HG03460 (cell line): Measurements from ENCODE around the gene KCNK15.
"Not testable (repeated sequence)": the region's sequence is repeated elsewhere in the genome, so short reads cannot be mapped to it uniquely, and the experiment has no call there.

Experiments
- ATAC-seq: cut with Tn5 transposase; IDR thresholded peaks from one replicate; pipeline ENCODE4 v1.9.1; 2021; ENCODE audit not compliant: unreplicated experiment

The KCNK15 gene

DNA sequence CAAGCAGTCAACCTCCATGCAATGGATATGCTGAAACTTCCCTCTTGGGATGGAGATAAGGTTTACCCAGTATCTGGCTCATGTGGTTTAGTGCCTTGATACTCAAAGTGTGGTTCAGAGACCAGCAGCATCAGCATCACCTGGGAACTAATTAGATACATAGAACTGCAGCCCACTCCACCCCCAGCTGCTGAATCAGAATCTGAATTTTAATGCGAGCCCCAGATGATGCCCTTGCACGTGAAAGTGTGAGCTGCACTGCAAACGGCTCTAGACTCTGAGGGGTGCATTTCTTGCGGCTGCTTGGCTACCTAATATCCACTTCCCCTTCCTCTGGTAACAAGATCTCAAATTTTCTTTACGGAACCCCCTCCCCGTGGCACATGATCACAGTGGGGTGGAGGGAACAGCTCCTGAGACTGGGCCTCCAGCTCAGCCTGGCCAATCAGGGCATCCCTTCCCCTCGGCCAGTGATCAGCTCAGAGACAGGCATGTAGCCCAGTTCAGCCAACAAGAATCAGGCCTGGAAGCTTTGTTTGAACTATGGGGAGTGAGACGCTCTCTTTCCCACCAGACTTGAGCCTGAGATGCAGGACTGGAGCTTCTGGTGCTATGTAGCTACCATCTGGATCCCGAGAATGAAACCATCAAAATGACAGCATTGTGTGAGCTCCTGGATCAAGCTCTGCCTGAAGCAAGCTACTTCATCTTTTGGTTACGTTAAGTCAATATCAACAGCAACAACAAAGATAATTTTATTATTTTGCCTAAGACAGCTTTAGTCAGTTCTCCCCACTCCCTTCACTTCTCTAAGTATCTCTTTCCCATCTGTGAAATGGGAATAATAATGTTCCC, 12.8 kb downstream of the KCNK15 start:
- ATAC-seq = no peak

DNA sequence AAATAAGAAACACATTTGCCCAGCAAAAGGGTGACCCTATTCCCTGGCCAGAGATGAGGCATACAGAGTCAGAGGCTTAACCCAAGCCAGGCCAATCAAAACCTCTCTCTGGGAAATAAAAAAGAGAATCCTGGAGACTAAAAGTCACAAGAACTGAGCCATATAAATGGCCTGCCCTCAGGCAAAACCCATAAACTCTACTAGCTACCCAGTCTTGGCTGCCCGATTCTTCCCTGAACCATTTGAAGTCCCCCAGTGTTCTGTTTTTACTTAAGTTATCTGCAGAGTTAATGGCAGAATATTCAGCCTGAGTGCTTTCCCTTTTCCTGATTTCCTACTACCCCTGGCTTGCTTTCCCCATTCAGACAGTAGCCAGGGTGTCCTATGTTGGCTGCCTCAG, 13.9 kb downstream of the KCNK15 start:
- ATAC-seq = no peak

DNA sequence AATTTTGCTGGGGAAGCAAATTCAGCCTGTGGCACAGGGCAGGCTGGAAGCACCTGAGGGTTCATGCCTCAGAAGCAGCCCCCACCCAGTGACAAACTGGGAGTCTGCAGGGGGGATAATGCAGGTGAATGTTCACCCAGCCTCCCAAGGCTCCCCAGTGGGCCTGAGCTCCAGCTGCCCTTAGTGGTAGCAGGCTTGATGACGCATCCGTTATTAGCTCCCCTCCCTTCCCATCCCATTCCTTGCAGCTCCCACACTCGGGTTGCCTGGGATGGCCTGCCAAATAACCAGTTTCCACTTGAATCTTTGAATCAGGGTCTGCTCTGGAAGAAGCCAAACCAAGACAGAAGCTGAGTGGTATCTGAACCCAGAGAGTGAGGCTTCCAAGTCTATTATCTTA, 15.8 kb downstream of the KCNK15 start:
- ATAC-seq = no peak

DNA sequence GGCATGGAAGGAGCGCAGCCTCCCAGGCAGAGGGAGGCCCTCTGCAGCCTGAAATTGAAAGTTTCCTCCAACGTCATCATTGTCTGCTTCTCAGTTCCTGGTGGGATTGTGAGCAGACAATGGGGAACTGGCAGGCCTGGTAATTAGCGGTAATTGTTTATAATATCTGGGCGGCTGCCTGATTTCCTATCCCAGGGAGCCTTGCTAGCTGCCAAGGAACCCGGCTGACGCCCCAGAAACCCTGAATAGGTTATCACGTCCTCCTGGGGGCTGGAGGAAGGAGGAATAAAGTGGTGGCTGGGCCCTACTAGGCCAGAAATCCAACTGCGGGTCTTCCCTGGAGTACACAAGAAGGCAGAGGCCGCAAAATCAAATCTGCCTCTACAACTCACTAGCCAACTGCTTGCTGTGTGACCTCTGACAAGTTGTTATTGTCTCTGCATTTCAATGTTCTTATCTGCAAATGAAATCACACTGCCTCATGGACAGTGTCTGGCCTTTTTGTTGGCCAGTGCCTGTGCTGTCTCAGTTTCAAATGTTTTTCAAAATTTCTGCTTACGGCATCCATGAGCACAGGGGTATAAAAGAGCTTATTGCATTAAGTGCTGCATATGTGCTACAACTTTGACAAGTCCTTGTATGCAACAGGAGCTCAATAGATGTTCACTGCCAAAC, 16.9 kb downstream of the KCNK15 start:
- ATAC-seq = no peak

DNA sequence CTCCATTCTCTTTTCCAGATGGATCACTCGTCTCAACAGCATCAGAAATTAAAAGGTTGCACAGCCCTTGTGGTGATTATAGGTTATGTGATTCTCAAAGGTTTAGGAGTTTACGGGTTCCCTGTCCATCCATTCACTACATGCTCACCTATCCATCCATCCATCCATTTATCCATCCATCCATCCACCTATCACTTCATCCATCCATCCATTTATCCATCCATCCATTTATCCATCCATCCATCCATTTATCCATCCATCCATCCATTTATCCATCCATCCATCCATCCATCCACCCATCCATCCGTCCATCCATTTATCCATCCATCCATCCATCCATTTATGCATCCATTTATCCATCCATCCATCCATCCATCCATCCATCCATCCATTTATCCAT, 18.1 kb downstream of the KCNK15 start:
- ATAC-seq = not testable (repeated sequence)

DNA sequence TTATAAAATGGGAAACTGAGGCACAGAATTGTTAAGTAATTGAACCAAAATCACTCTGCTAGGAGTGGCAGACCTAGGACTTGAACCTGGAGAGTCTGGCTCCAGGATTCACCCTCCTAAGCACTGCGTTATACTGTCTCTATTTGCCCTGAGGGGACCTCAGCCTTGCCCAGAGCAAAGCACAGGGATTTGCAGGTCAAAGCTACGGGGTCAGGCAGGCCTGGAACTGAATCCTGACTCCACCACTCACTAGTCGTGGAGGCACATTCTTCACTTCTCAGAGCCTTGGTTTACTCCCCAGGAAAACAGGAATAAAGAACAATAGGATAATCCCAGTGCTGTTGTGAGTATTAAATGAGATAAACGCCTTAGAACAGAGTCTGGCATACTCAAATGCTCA, 19.4 kb downstream of the KCNK15 start:
- ATAC-seq = no peak

DNA sequence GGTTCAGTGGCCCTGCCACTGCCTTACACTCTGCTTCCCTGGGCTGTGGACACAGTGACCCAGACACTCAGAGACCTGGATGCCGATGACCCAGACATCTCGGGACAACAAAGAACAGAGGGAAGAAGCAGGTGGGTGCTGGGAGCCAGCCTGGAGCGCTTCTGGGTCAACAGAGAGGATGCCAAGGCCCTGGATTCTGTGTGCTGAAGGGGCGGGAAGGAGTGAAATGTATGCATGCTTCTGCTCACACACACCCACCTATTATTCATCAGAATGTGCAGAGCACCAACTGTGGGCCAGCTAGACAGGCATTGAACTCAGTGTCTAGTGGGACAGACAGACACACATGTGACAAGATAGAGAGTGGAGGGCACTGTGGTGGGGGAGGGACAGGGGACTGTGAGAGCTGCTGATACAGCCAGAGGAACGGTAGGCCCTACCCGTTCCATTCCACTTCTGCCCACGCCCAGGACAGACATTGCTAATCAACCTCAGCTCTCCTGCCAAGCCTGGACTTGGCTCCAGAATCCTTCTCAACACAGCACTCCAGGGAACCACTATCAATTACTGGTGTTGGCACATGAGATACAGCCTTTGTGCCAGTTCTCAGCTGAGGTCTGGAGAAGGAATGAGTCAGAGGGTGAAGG, 20.2 kb downstream of the KCNK15 start:
- ATAC-seq = no peak

DNA sequence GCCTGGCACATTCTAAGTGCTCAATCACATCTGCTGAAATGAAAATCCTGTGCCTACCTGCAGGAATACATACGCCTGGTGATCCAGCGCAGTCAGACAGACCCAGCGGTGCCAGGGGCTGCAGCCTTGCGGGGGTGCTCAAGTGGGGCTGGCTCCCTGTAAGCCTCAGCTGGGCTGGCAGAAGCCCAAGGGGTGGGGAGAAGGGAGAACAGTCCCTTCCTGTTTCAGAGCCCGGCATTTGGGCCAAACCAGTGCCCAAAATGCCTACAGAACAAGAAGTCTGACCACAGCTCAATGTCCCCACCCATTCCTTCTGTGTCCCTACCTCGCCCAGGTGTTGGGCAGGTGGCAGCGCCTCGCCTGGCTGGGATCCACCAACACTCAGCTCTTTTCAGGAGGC, 22.6 kb downstream of the KCNK15 start:
- no peak for ATAC-seq

DNA sequence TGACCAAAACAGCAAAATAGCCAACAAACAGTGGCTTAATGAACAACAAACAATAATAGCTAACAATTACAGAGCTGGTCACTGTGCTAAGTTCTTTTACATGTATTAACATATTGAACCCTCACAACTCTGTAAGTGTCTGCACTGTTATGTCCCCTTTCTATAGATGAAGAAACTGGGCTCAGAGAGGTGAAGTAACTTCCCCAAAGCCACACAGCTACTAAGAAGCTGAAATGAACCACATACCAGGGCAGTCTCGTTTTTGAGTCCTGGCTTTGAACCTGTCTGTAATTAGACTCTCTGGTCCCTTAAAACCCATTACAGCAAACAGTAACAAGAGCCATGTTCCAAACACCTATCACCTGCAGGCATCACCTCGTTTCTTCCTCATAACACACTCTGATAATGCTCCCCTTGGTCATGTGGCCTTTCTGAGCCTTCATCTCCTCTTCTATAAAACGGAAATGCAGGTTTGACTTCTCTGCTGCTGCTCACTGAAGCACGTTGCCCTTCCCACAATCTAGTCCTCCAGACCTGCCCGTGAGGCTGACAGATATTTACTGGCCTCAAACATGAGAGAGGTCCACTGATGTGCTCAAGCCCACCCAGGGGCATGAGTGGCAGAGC, 23.3 kb downstream of the KCNK15 start:
- ATAC-seq = no peak

DNA sequence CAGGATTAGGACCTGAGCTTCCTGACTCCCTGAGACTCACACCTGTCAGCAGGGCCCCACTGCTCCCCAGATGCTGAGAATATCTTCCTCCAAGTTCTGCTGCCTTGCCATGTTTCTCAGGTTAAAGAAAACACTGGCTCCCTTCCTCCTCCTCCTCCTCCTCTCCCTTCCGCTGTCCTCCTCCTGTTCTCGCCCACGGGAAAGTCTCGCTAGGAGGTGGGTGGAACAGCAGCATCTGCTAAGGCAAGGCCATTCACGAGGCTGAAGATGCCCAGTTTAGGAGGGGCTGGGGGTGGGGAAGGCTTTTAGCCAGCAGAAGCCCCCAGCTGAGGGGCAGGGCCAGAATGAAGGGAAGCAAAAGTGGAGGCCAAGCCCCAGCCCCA, 23.8 kb downstream of the KCNK15 start:
- ATAC-seq = no peak

DNA sequence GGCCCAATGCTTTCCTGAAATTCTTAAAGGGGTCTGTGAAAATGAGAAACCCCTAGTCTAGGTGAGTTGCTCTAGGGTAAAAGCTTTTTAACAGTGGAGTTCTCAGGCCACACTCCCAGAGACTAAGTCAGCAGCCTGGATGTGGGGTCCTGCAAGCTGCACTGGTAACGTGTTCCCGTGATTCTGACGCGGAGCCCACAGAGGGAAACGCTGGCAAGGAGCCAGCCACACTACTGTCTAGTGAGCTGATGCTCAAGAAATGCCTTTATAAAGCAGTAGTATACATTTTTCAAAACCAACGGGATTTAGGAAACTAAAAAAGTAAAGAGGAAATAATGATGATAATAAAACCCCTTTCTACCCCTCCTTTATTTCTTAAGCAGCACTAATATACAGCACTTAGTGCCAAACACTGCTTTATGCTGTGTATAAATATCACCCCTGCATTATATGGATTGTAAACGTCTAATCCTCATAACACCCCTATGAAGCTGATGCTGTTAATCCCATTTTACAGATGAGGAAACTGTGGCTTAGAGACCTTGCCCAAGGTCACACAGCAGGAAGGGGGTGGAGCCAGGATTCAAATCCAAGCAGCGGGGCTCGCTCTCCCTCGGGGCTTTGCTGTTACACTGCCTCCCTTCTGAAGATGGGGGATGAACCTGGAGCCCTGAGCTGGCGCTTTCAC, 25.0 kb downstream of the KCNK15 start:
- ATAC-seq = no peak

DNA sequence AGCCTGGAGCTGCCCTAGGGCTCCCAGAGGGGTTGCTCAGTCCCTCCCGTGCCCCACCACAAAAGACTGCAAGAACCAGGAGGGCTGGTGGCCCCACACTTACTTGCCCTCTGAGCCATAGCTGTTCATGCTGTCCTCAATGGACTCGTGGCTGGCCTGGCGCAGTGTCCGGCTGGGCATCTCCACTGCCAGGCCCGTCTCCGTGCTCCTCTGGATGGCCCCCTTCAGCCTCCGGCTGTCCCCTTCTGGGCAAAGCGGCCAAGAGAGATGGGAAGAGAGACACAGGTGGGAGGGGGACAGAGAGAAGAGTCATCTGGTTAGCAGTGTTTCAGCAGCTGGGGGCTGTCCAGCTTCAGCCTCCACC, 25.5 kb downstream of the KCNK15 start:
- no peak for ATAC-seq

DNA sequence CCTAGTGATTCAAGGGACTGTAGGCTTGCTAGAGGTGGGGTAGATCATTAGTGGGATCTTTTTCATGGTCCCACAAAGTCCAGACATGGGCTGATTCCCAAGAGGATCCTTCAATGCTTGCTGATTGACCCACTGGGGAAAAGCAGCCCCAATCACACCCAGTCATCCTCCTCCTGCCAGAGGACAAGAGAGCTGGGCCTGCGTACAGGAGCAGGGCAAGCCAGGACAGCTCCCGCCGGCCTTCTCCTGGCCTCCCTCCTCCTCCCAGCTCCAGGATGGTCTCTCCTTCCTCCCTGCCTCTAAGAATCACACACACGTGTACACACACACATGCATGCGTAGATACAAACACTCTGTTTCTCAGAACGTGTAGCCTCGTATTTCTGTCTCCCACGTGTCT, 27.0 kb downstream of the KCNK15 start:
- ATAC-seq = no peak

DNA sequence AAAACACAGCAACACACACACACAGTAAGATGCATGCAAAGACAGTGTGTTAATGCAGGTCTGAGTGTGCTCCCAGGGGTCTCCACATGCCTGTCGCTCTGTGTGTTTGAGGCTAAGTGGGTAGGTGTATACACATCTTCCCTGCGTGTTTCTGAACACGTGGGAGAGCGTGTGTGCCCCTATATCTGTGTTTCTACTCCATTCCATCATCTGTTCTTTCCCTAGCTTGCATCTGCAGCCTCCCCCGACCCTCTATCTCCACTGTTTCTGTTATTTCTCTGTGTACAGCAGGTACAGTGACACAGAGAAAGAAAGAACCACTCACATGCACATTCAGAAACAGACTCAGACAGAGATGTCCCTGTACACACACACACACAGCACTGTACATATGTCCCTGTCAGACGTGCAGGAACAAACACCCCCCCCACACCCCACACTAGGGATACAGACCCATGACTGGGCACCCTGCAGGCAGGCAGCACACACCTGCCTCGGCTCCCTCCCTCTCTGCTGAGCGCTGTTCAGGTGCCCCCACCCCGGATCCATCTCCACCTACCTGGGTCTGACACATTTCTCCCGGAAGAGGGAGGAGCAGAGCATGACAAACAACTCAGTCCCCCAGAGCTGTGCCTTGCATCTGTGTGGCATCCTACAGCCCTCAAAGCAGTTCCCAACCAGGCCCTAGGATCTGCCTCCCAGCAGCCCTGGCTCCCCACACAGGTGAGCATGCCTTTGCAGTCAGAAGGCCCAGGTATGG, 27.6 kb downstream of the KCNK15 start:
- ATAC-seq = no peak

DNA sequence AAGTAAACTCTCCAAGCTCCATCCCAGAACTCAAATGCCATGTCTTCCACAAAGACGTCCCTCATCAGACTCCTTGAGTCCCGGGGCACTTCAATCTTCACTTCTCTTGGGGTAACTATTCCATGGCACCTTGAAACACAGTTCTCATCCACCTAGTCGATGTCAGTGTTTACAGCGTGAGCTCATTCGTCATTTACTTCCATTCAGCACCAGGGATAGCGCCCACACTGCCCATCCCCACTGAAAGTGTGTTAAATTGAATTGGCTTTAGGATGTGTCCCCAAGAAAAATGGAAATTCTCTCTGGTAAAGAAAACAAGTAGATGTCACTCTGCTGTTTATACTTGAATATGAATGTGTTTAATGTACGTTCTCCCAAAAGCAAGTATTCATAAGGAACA, 31.3 kb downstream of the KCNK15 start:
- no peak for ATAC-seq

DNA sequence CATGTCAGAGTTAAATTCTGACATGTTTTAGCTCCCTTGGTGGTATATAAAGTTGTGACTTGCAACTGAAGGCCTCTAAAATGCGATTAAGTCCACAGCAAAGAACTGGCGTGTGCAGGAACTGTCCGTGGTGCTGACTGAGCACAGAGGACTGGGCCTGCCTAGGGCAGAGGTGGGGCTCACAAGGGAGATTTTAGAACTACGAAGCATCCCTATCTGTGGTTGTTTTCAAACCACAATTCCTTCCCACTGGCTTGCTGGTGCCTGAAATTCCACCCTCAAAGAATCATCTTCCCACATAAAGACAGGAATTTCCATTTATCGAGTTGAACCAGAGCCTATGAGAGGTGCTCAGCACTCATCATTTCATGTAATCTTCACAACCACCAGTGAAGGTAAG, 34.6 kb downstream of the KCNK15 start:
- no peak for ATAC-seq

DNA sequence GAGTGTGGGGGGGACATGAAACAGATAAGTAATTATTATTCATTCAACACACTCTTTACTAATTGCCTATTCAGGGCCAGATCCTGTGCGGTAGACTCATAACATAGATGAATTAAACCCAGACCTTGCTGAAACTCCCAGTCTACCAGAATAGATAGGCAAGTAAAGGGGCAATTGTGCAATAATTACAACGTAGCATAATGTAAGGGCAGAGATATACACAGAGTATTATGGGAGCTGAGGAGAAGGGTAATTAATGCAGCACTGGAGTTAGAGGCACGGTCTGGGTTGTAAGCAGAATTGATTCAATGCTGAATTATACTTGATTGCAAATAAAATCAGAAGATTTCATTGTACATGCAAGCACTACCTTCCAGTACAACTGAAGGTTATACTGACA, 35.5 kb downstream of the KCNK15 start:
- ATAC-seq = no peak

DNA sequence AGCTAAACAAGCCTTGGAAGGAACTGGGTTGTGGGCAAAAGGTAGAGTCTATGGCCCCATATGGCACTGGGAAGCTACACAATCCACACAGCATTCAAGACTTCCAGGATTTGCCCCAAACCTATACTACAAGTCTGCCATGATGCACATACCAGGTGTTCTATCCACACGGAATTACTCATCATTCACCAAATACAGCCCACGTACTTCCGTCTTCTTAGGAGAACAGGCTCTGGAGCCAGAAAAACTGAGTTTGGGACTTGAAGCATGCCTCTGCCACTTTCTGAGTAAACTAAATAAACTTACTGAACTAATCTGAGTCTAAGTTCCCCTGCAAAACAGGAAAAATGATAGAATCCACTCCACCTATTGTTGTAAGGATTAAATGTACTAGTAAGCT, 36.1 kb downstream of the KCNK15 start:
- no peak for ATAC-seq

DNA sequence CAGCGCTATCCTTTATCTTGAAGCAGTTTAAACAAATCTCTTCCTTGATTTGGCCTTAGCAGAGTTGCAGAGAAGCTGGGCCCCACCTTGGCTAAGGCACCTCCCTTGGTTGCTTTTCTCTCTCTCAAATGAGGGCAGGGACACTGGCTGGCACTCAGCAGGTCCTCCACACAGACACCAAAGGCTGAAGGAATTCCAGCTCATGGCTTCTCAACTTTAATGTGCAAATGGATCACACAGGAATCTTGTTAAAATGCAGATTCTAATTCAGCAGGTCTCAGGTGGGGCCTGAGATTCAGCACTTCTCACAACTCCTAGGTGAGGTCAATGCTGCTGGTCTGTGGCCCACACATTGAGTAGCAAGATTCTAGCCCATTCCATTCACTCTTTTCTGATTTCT, 39.0 kb downstream of the KCNK15 start:
- ATAC-seq = no peak

DNA sequence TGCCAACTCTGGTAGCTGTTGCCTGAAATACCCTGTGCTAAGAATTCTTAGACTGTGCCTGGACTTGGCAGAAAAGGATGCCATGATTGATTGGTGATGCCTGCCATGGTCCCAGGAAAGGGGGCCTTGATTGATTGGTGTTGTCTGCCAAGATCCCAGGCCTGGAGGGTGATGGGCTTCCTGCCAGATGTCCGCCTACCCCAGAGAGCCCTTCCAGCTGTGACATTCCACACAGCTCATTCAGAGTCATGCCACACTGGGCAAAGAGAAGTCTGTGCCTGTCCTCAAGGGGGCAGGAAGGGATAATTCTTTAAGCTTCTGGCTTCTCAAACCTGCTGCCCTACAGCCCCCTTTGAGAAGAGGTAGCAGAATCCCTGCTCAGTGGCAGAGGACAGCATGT, 40.1 kb downstream of the KCNK15 start:
- ATAC-seq = no peak

DNA sequence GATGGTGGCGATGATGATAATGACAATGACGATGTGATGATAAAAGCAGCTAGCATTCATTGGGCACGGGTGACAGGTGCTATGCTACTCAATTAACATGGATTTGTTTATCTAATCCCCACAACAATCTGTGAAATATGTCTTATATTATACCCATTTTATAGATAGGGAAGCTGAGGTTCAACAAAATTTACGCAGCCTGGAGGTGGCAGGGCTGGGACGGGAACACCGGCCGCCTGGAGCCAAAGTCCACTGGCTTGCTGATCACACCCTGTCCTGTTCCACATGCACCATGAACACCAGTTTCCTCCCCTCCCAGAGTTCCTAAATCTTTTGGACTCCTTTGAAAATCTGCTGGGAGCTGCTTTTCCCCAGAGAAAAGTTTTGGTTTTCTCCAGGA, 41.6 kb downstream of the KCNK15 start:
- no peak for ATAC-seq
